ENCODE measurements around the gene HSPH1. TPM values are rescaled to one million over a fixed set of nuclear protein-coding genes. Genes with fewer than 3 reads are reported as not detected.

Gene HSPH1
- total RNA-seq, 1 experiment from 2014 or later: 116 TPM

GRCh38 chr13:31121379-31122140 lies 40.1 kb downstream of the HSPH1 start:
- Histone ChIP-seq H4K20me1 (ENCODE audit: insufficient read depth) (no peaks in the 10 kb centered on the region), H3K27ac (ENCODE audit: low read depth, low read length) (no peak overlapping the region), H3K9me2 (ENCODE audit: insufficient read depth) (no peaks in the 10 kb centered on the region), H2AFZ (ENCODE audit: low read depth, low read length, poor library complexity, severe bottlenecking) (no peak overlapping the region), H3K36me3 (ENCODE audit: control insufficient read depth in 1 of 2, insufficient read depth in 2 of 2, low read length in 2 of 2) (no peaks in the 10 kb centered on the region), H3K9me3 (ENCODE audit: control insufficient read depth in 1 of 2, insufficient read depth in 1 of 2, low read depth in 1 of 2, low read length in 2 of 2) (no peaks in the 10 kb centered on the region), H3K9ac (ENCODE audit: low read length) (no peak overlapping the region), H3K4me2 (ENCODE audit: low read length) (no peak overlapping the region), H3K79me2 (ENCODE audit: insufficient read depth, low read length) (no peaks in the 10 kb centered on the region), H3K27me3 (ENCODE audit: insufficient read depth, low read length) (peaks cover 64% of the 10 kb centered on the region), H3K4me1 (ENCODE audit: control insufficient read depth in 1 of 2, insufficient read depth in 2 of 2, low read length in 2 of 2) (no peaks in the 10 kb centered on the region), H3K4me3 (replicated peaks in 1 of 2; ENCODE audit: low read depth in 1 of 2, low read length in 2 of 2) (no peak overlapping the region)
- ATAC-seq (no peak), DNase-seq (ENCODE audit: low read depth, low spot score) (no peak)
- ChIA-PET RAD21 (ENCODE audit: low non-redundant PET in 1 of 2, low total read pairs in 2 of 2, uncharacterized antibody in 2 of 2, unreplicated experiment in 2 of 2) (no interaction called here), CTCF (no interaction called here), POLR2A (no interaction called here)
- BruUV-seq (replicated peaks): no TSS peak
- intact Hi-C loops (cut with micrococcal nuclease): no loop called here
- TF ChIP-seq, protein P1, sequence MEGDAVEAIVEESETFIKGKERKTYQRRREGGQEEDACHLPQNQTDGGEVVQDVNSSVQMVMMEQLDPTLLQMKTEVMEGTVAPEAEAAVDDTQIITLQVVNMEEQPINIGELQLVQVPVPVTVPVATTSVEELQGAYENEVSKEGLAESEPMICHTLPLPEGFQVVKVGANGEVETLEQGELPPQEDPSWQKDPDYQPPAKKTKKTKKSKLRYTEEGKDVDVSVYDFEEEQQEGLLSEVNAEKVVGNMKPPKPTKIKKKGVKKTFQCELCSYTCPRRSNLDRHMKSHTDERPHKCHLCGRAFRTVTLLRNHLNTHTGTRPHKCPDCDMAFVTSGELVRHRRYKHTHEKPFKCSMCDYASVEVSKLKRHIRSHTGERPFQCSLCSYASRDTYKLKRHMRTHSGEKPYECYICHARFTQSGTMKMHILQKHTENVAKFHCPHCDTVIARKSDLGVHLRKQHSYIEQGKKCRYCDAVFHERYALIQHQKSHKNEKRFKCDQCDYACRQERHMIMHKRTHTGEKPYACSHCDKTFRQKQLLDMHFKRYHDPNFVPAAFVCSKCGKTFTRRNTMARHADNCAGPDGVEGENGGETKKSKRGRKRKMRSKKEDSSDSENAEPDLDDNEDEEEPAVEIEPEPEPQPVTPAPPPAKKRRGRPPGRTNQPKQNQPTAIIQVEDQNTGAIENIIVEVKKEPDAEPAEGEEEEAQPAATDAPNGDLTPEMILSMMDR (IDR thresholded peaks at IDR 0.05 in 2 of 3, conservative IDR thresholded peaks at IDR 0.05 in 1 of 3; ENCODE audit: borderline replicate concordance in 1 of 3, insufficient read depth in 1 of 3, low read depth in 2 of 3, low read length in 2 of 3): no peak
- TF ChIP-seq SIN3A (IDR thresholded peaks at IDR 0.05; ENCODE audit: low read depth) (no peak), EZH2 (IDR thresholded peaks at IDR 0.05) (no peak), SRF (IDR thresholded peaks at IDR 0.05; ENCODE audit: low read depth) (no peak), ELF1 (IDR thresholded peaks at IDR 0.05; ENCODE audit: borderline replicate concordance, low read depth) (no peak), JUND (IDR thresholded peaks at IDR 0.05) (no peak), ATF3 (IDR thresholded peaks at IDR 0.05) (no peak), EZH2phosphoT487 (IDR thresholded peaks at IDR 0.05; ENCODE audit: borderline replicate concordance) (no peak), CEBPB (IDR thresholded peaks at IDR 0.05; ENCODE audit: low read depth) (no peak), SP1 (IDR thresholded peaks at IDR 0.05; ENCODE audit: low read depth) (no peak), POLR2AphosphoS5 (IDR thresholded peaks at IDR 0.05; ENCODE audit: low read depth, low read length) (no peak), ZBTB33 (IDR thresholded peaks at IDR 0.05; ENCODE audit: extremely low read depth, insufficient replicate concordance, low read length) (no peak), YY1 (IDR thresholded peaks at IDR 0.05; ENCODE audit: extremely low read depth, insufficient replicate concordance, low read depth, low read length) (no peak), RAD21 (IDR thresholded peaks at IDR 0.05; ENCODE audit: low read depth) (no peak), POLR2A (IDR thresholded peaks at IDR 0.05; ENCODE audit: borderline replicate concordance, extremely low read depth, insufficient read depth, insufficient read length) (no peak), EGR1 (IDR thresholded peaks at IDR 0.05; ENCODE audit: low read depth) (no peak), TCF7L2 (IDR thresholded peaks at IDR 0.05; ENCODE audit: borderline replicate concordance, extremely low read depth, insufficient read depth, insufficient read length) (no peak), REST (IDR thresholded peaks at IDR 0.05; ENCODE audit: low read depth) (no peak), ZNF274 (IDR thresholded peaks at IDR 0.05; ENCODE audit: low read depth, low read length) (no peak), CBX3 (IDR thresholded peaks at IDR 0.05; ENCODE audit: low read depth) (no peak)
